Naive B cell (primary cell): ENCODE results near the gene PLXNA3. TPM values are rescaled to one million over a fixed set of nuclear protein-coding genes. Genes with fewer than 3 reads are reported as not detected.
"Not testable (repeated sequence)": the region's sequence is repeated elsewhere in the genome, so short reads cannot be mapped to it uniquely, and the experiment has no call there.

ENCODE experiments used
- ATAC-seq, 2 donors: fragments of 150-1000 bp; cut with Tn5 transposase; 2 replicates each; pipeline ENCODE4 v1.10.0; 2021; ENCODE audit warnings: low read depth in 2 of 2, mild to moderate bottlenecking in 2 of 2, moderate library complexity in 2 of 2
- DNase-seq: peaks from one replicate; pipeline ENCODE4 v3.0.0; 2022
- H3K27ac Mint-ChIP-seq, 6 donors: one replicate each; pipeline ENCODE4 v1.8.0; 2020 to 2022; ENCODE audit warnings: mild to moderate bottlenecking in 6 of 6, mixed read lengths in 6 of 6, moderate library complexity in 5 of 6, inconsistent platforms in 2 of 6
- H3K27me3 Mint-ChIP-seq, 3 donors: one replicate each; pipeline ENCODE4 v1.8.0; 2021 to 2022; ENCODE audit warnings: mixed read lengths in 3 of 3, mild to moderate bottlenecking in 1 of 3
- H3K36me3 Mint-ChIP-seq, 2 donors: one replicate each; pipeline ENCODE4 v1.8.0; 2020 to 2022; ENCODE audit warnings: mixed read lengths in 2 of 2, inconsistent platforms in 1 of 2, mild to moderate bottlenecking in 1 of 2
- H3K4me1 Mint-ChIP-seq, 3 donors: one replicate each; pipeline ENCODE4 v1.8.0; 2020 to 2022; ENCODE audit warnings: mixed read lengths in 3 of 3, inconsistent platforms in 1 of 3, mild to moderate bottlenecking in 1 of 3, moderate library complexity in 1 of 3
- H3K4me3 Mint-ChIP-seq, 8 donors: one replicate each; pipeline ENCODE4 v1.8.0; 2020 to 2022; ENCODE audit warnings: mild to moderate bottlenecking in 8 of 8, mixed read lengths in 8 of 8, moderate library complexity in 8 of 8, inconsistent platforms in 2 of 8
- H3K9me3 Mint-ChIP-seq, 7 donors: one replicate each; pipeline ENCODE4 v1.8.0; 2020 to 2022; ENCODE audit warnings: mixed read lengths in 7 of 7, mild to moderate bottlenecking in 5 of 7, inconsistent platforms in 2 of 7, moderate library complexity in 1 of 7
- polyA plus RNA-seq, 6 donors: library from polyadenylated mRNA; unstranded; fragments of 300-500 nt; fragmentation: Illumina TruSeq; gene quantifications; one replicate each; pipeline ENCODE4 v1.2.3, GENCODE V29; 2021; ENCODE audit warnings: low read depth in 6 of 6

PLXNA3 gene
- polyA plus RNA-seq, 6 donors from 2014 or later, result 0.68 to 1.6 (median 0.99) TPM

DNA sequence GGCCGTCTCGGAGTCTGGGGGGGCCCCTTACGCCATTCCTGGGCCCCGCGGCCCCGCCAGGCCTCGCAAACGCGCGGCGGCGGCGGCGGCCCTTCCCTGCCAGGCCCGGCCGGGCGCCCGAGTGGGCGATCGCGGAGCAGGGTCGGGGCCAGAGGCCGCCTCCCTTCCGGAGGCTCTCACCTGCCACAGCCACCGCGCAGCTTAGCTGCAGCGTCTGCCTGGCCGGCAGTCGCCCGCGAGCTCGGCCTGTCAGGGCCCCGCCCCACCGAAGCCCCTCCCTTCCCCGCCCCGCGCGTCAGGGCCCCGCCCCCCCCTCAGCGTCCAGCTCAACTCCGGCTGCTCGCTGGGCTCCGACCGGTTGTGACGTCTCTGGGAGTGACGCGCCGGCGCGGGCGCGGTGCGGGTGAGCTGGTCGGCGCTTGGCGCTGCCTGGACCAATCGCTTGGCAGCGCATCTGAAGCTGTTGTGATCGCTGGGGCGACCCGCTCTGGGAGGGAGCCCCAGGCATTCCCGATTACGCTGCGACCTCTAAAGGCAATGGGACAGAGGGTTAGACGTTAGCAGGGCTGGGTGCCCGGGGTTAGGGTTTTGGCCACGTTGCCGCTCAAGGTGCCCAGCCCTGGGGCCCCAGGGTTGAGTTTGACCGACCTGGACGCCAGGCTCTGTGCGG is 32.5 kb downstream of the PLXNA3 start, which contains the start of gene SLC10A3:
Gene SLC10A3 (minus strand): TSS at position 216 of the 670 bp plus-strand sequence. CDS start 1,689 bp downstream, outside the sequence.
- peak; percentile 84 for DNase-seq
- H3K9me3 Mint-ChIP-seq, result peaks cover 0 to 3% (median 0%) of the 10 kb centered on the region in 7 donors
- H3K4me1 Mint-ChIP-seq, result peaks cover 18 to 29% (median 21%) of the 10 kb centered on the region in 3 donors
- H3K27ac Mint-ChIP-seq, result peak within 1 kb of the TSS; percentile 84 to 97 (median 95)
- H3K27me3 Mint-ChIP-seq, result no peaks in the 10 kb centered on the region
- ATAC-seq, result peak; percentile 84 to 86
- H3K4me3 Mint-ChIP-seq, result peak within 1 kb of the TSS; percentile 83 to 94 (median 92)
- no peaks in the 10 kb centered on the region for H3K36me3 Mint-ChIP-seq

GRCh38 chrX:154494715-154495114 is 36.6 kb downstream of the PLXNA3 start:
- H3K36me3 Mint-ChIP-seq, result no peaks in the 10 kb centered on the region
- ATAC-seq (no peak), DNase-seq (no peak)
- no peaks in the 10 kb centered on the region for H3K27me3 Mint-ChIP-seq
- H3K4me3 Mint-ChIP-seq, result no peak overlapping the region
- peaks cover 0 to 3% (median 0%) of the 10 kb centered on the region in 7 donors for H3K9me3 Mint-ChIP-seq
- peaks cover 7 to 9% (median 9%) of the 10 kb centered on the region in 3 donors for H3K4me1 Mint-ChIP-seq
- H3K27ac Mint-ChIP-seq, result peak overlapping the region in 2 of 6 donors; percentile 59 to 88

- Mint-ChIP-seq H3K4me3 (no peak overlapping the region), H3K9me3 (peaks cover 0 to 3% (median 0%) of the 10 kb centered on the region in 7 donors), H3K27ac (no peak overlapping the region), H3K36me3 (no peaks in the 10 kb centered on the region), H3K27me3 (no peaks in the 10 kb centered on the region), H3K4me1 (peaks cover 4 to 8% (median 7%) of the 10 kb centered on the region in 3 donors)
- DNase-seq (no peak), ATAC-seq (no peak)
These were observed 37.4 kb downstream of the PLXNA3 start for GRCh38 chrX:154495472-154495922.

DNA sequence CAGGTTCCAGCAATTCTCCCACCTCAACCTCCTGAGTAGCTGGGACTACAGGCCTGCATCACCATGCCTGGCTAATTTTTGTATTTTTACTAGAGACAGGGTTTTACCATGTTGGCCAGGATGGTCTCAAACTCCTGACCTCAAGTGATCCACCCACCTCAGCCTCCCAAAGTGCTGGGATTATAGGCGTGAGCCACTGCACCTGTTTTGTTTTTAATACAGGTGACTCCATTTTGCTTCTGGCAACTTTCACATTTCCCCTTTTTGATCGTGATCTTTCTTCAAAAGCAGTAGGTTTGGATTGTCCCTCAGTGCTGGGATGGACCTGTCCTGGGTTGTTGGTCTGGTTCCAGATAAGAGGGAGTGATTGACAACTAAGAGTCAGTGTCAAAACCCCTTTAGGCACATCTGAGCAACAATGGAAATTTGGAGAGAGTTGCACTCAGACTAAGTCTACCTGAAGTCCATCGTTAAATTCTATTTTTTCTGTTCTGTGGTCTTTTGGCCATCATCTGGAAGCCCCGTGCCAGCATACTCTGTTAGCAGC is 38.6 kb downstream of the PLXNA3 start:
- H3K4me1 Mint-ChIP-seq, DNase-seq, ATAC-seq, H3K27me3 Mint-ChIP-seq, H3K9me3 Mint-ChIP-seq, H3K36me3 Mint-ChIP-seq, H3K27ac Mint-ChIP-seq: not testable (repeated sequence)
- H3K4me3 Mint-ChIP-seq, result peak overlapping the region in 1 of 8 donors; percentile 29

DNA sequence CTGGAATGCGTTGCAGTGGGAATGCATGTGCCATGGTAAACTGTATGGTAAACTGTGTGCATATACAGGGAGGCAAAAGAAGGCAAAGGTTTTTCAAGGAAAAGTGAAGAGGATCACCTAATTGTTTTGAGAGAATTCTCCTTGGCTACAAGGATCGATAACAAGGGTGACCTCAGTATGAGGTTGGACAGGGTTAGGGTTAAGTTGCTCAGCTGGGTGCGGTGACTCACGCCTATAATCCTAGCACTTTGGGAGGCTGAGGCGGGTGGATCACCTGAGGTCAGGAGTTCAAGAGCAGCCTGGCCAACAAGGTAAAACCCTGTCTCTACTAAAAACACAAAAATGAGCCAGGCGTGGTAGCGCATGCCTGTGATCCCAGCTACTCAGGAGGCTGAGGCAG is 43.3 kb downstream of the PLXNA3 start:
- H3K27me3 Mint-ChIP-seq, H3K4me1 Mint-ChIP-seq, H3K36me3 Mint-ChIP-seq, H3K4me3 Mint-ChIP-seq, DNase-seq, ATAC-seq, H3K9me3 Mint-ChIP-seq: not testable (repeated sequence)
- peak overlapping the region in 1 of 6 donors; percentile 14 for H3K27ac Mint-ChIP-seq

GRCh38 chrX:154502098-154502497 is 44.0 kb downstream of the PLXNA3 start:
- H3K4me3 Mint-ChIP-seq, result no peak overlapping the region
- no peaks in the 10 kb centered on the region for H3K27me3 Mint-ChIP-seq
- no peak overlapping the region for H3K27ac Mint-ChIP-seq
- H3K9me3 Mint-ChIP-seq, result peaks cover 0 to 2% (median 0%) of the 10 kb centered on the region in 7 donors
- no peak for ATAC-seq
- H3K4me1 Mint-ChIP-seq, result no peaks in the 10 kb centered on the region
- no peaks in the 10 kb centered on the region for H3K36me3 Mint-ChIP-seq
- DNase-seq, result no peak

GRCh38 chrX:154502989-154503388 is 44.9 kb downstream of the PLXNA3 start:
- Mint-ChIP-seq H3K27me3 (no peaks in the 10 kb centered on the region), H3K27ac (peak overlapping the region in 1 of 6 donors; percentile 36), H3K36me3 (no peaks in the 10 kb centered on the region), H3K9me3 (peaks cover 0 to 2% (median 0%) of the 10 kb centered on the region in 7 donors), H3K4me3 (no peak overlapping the region), H3K4me1 (no peaks in the 10 kb centered on the region)
- no peak for ATAC-seq
- DNase-seq, result no peak

GRCh38 chrX:154505734-154506133 is 47.7 kb downstream of the PLXNA3 start:
- no peak for DNase-seq
- ATAC-seq, result no peak
- H3K36me3 Mint-ChIP-seq, result peaks cover 11 to 16% of the 10 kb centered on the region in 2 donors
- no peak overlapping the region for H3K27ac Mint-ChIP-seq
- H3K9me3 Mint-ChIP-seq, result peaks cover 0 to 4% (median 2%) of the 10 kb centered on the region in 7 donors
- no peaks in the 10 kb centered on the region for H3K27me3 Mint-ChIP-seq
- peaks cover 0 to 4% (median 0%) of the 10 kb centered on the region in 3 donors for H3K4me1 Mint-ChIP-seq
- no peak overlapping the region for H3K4me3 Mint-ChIP-seq

DNA sequence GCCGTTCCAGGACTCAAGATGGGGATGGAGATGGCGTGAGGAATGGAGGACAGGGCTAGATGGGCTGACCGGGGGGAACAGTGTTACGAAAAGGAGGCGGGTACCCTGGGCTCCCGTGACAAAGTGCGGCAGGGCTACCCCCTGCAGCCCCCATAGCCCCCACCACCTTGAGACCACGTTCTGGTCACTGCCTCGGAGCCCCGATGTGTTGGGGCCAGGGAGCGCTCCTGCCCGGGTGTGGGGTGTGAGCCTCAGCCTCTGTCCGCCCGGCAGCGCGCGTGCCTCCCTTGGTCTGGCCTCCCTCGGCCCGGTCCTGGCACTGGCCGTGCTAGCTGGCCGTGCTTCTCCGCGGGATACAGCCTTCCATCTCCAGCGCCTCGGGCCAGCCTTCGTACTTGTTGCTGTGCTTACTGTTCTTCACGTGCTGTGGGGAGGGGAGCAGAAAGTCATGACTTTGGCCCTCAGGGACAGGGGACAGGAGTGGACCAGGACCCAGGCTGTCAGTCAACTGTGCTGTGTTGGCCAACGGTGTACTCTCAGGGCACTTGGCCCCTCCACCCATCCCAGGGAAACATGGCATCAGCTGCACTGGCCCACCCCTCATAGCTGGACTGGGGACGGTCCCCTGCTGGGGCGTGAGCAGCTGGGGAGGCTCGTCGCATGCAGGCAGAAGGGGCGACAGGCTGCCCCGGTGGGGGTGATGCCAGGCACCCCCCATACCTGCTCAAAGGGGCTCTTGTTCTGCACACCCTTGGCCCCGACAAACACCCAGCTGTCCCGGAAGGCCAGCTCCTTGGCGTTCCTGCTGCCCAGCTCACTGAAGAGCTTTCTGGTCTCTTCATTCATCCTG is 48.6 kb downstream of the PLXNA3 start:
- peaks cover 11 to 16% of the 10 kb centered on the region in 2 donors for H3K36me3 Mint-ChIP-seq
- peaks cover 0 to 4% (median 2%) of the 10 kb centered on the region in 7 donors for H3K9me3 Mint-ChIP-seq
- no peaks in the 10 kb centered on the region for H3K27me3 Mint-ChIP-seq
- H3K27ac Mint-ChIP-seq, result no peak overlapping the region
- peaks cover 0 to 10% (median 4%) of the 10 kb centered on the region in 3 donors for H3K4me1 Mint-ChIP-seq
- ATAC-seq, result no peak
- H3K4me3 Mint-ChIP-seq, result no peak overlapping the region
- no peak for DNase-seq

DNA sequence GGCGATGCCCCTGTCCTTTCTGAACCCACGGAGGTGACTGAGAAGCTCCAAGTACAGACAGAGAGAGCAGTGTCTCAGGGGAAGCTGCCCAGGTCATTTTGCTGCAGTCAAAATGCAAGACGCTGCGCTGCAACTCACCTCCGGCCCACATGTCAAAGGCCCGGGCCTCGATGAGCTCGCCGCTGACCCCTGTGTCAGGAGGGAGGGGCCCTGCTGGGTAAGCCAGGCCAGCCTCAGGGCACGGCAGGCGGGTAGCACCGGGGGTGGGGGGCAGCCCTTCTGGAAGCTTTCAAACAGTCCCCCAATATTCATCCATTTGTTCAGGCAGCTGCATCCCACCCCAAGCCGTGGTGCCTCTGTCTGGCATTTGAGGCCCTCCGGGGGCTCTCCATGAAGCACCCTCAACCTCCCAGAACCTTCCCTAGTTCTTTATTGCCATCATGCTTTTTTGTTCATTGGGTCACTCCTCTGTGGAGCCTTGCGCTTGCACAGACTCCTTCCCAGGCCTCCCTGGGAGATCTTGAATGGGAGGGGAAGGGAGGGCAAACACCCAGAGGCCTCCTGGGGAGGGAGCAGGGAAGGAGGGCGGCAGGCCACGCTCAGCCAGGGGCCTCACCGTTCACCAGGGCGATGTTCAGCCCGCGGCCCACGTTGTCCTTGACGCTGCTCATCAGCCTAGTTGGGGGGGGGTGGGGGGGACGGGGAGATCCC is 49.7 kb downstream of the PLXNA3 start:
- Mint-ChIP-seq H3K9me3 (peaks cover 0 to 4% (median 2%) of the 10 kb centered on the region in 7 donors), H3K36me3 (peaks cover 11 to 16% of the 10 kb centered on the region in 2 donors), H3K4me3 (no peak overlapping the region), H3K27me3 (no peaks in the 10 kb centered on the region), H3K4me1 (peaks cover 0 to 10% (median 4%) of the 10 kb centered on the region in 3 donors), H3K27ac (no peak overlapping the region)
- ATAC-seq (no peak), DNase-seq (no peak)

- H3K36me3 Mint-ChIP-seq, result peaks cover 11 to 16% of the 10 kb centered on the region in 2 donors
- H3K9me3 Mint-ChIP-seq, result peaks cover 0 to 4% (median 2%) of the 10 kb centered on the region in 7 donors
- peaks cover under 1 to 10% (median 4%) of the 10 kb centered on the region in 3 donors for H3K4me1 Mint-ChIP-seq
- no peaks in the 10 kb centered on the region for H3K27me3 Mint-ChIP-seq
- H3K4me3 Mint-ChIP-seq, result no peak overlapping the region
- DNase-seq (no peak), ATAC-seq (no peak)
- H3K27ac Mint-ChIP-seq, result peak overlapping the region in 2 of 6 donors; percentile 63 to 69
These were observed 50.3 kb downstream of the PLXNA3 start for GRCh38 chrX:154508384-154508745.

GRCh38 chrX:154509455-154509854 is 51.4 kb downstream of the PLXNA3 start:
- H3K27me3 Mint-ChIP-seq, result no peaks in the 10 kb centered on the region
- H3K36me3 Mint-ChIP-seq, result peaks cover 11 to 16% of the 10 kb centered on the region in 2 donors
- no peak overlapping the region for H3K27ac Mint-ChIP-seq
- no peak overlapping the region for H3K4me3 Mint-ChIP-seq
- H3K9me3 Mint-ChIP-seq, result peaks cover 0 to 8% (median 2%) of the 10 kb centered on the region in 7 donors
- peaks cover 8 to 17% (median 10%) of the 10 kb centered on the region in 3 donors for H3K4me1 Mint-ChIP-seq
- DNase-seq, result no peak
- no peak for ATAC-seq

DNA sequence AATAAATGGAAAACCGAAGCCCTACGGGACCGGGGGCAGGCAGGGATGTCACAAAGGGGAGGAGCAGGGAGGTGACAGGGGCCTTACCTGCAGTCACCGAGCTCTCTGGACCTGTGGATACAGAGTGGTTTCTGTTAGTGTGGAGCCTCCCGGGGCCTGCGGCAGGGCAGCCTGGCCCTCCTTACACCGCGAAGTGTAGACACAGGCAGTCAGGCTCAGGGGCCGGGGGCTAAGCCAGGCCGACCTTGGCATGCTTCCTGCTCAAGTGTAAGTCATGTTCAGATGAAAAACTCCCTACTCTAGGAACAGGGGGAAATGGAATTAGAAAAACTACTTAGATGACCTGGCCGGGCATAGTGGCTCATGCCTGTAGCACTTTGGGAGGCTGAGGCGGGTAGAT is 53.7 kb downstream of the PLXNA3 start:
- H3K9me3 Mint-ChIP-seq, result peaks cover 0 to 8% (median 2%) of the 10 kb centered on the region in 7 donors
- peaks cover 15 to 28% (median 20%) of the 10 kb centered on the region in 3 donors for H3K4me1 Mint-ChIP-seq
- H3K27me3 Mint-ChIP-seq, result no peaks in the 10 kb centered on the region
- DNase-seq, result no peak
- H3K36me3 Mint-ChIP-seq, result peaks cover 11 to 16% of the 10 kb centered on the region in 2 donors
- no peak for ATAC-seq
- H3K4me3 Mint-ChIP-seq, result no peak overlapping the region
- H3K27ac Mint-ChIP-seq, result peak overlapping the region in 4 of 6 donors; percentile 0 to 92 (median 72)
